ENCODE measurements around the gene RTN1. TPM values are rescaled to one million over a fixed set of nuclear protein-coding genes. Genes with fewer than 3 reads are reported as not detected.

RTN1 gene
- total and polyA plus RNA-seq, 10 of the 15 experiments (the other 5 are each of a cell fraction or from before 2014, with no cell fraction given): 0.03 to 0.55 (median 0.13) TPM; not detected in 4

DNA sequence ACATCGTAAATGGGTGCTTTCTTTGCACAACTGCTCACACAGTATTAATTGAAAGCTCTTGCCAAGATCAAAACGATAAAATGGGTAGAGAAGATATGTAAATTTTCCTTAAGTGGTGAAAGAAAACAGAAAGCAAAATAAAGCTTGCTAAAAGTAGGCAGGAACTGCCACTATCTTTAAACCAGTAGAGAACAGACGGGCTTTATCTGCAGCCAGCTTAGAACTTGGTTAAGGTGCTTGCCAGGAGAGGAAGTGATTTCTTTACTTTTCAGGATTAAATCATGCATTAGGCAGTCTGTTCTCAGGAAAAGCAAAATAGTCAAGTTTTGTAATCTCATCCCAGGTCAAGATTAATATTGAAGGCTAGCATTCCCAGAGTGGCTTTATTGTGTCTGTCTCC lies 237.1 kb downstream of the RTN1 start (continued):
- TF ChIP-seq, protein P1, sequence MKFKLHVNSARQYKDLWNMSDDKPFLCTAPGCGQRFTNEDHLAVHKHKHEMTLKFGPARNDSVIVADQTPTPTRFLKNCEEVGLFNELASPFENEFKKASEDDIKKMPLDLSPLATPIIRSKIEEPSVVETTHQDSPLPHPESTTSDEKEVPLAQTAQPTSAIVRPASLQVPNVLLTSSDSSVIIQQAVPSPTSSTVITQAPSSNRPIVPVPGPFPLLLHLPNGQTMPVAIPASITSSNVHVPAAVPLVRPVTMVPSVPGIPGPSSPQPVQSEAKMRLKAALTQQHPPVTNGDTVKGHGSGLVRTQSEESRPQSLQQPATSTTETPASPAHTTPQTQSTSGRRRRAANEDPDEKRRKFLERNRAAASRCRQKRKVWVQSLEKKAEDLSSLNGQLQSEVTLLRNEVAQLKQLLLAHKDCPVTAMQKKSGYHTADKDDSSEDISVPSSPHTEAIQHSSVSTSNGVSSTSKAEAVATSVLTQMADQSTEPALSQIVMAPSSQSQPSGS (IDR thresholded peaks at IDR 0.05; ENCODE audit: low read length): no peak
- TF ChIP-seq NFXL1 (IDR thresholded peaks at IDR 0.05; ENCODE audit: borderline replicate concordance) (no peak), MEF2A (IDR thresholded peaks at IDR 0.05; ENCODE audit: insufficient read depth, low read depth, low read length) (no peak), SIX5 (IDR thresholded peaks at IDR 0.05; ENCODE audit: low read depth, low read length, severe bottlenecking) (no peak), EP300 (IDR thresholded peaks at IDR 0.05; ENCODE audit: borderline replicate concordance in 1 of 2, control insufficient read depth in 1 of 2, low read depth in 2 of 2, low read length in 2 of 2) (no peak), KLF5 (IDR thresholded peaks at IDR 0.05; ENCODE audit: partially characterized antibody) (no peak), MXI1 (IDR thresholded peaks at IDR 0.05; ENCODE audit: low read depth, low read length) (no peak)
- TF ChIP-seq, protein P2, sequence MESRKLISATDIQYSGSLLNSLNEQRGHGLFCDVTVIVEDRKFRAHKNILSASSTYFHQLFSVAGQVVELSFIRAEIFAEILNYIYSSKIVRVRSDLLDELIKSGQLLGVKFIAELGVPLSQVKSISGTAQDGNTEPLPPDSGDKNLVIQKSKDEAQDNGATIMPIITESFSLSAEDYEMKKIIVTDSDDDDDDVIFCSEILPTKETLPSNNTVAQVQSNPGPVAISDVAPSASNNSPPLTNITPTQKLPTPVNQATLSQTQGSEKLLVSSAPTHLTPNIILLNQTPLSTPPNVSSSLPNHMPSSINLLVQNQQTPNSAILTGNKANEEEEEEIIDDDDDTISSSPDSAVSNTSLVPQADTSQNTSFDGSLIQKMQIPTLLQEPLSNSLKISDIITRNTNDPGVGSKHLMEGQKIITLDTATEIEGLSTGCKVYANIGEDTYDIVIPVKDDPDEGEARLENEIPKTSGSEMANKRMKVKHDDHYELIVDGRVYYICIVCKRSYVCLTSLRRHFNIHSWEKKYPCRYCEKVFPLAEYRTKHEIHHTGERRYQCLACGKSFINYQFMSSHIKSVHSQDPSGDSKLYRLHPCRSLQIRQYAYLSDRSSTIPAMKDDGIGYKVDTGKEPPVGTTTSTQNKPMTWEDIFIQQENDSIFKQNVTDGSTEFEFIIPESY (IDR thresholded peaks at IDR 0.05): no peak

DNA sequence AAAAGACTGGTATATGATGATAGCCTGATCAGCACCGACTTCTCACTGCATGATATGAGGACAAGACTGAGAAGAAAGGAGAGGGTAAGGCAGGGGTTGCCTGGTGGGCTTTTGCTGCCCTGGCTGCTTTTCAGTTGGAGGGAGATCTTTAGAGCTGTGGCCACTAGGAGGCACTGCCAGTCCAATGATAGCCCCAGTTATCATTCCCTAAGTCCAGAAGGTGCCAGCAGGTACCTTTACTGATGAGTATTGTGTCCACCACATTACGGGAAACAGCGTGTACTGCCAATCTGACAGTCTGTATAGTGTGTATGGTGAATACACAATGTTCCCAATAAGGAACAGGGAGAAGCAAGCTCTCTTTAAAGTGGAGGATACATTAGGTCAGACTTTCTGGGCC lies 238.2 kb downstream of the RTN1 start:
- Histone ChIP-seq H3K9me3 (replicated peaks; ENCODE audit: control insufficient read depth, insufficient read depth, low read length) (no peaks in the 10 kb centered on the region), H3K79me2 (ENCODE audit: control insufficient read depth, insufficient read depth, low read length) (no peaks in the 10 kb centered on the region), H3K36me3 (ENCODE audit: control insufficient read depth in 2 of 2, insufficient read depth in 2 of 2, low read length in 1 of 2) (no peaks in the 10 kb centered on the region), H3K4me1 (ENCODE audit: control insufficient read depth, insufficient read depth, low read length) (no peaks in the 10 kb centered on the region), H3K9ac (ENCODE audit: control insufficient read depth, insufficient read depth, low read length) (no peak overlapping the region), H3K27me3 (replicated peaks in 1 of 2; ENCODE audit: control insufficient read depth in 2 of 2, insufficient read depth in 2 of 2, low read length in 1 of 2) (peaks cover 3 to 4% of the 10 kb centered on the region in 2 experiments; a peak in 3 of 4 replicates), H3K27ac (ENCODE audit: control insufficient read depth, insufficient read depth) (no peak overlapping the region), H3K4me2 (ENCODE audit: control insufficient read depth, insufficient read depth) (no peak overlapping the region), H4K20me1 (ENCODE audit: control insufficient read depth, insufficient read depth) (no peaks in the 10 kb centered on the region), H2AFZ (ENCODE audit: control insufficient read depth, low read depth, low read length) (no peak overlapping the region), H3K4me3 (no peak overlapping the region)
- peak; percentile 31 for FAIRE-seq
- CTCF ChIA-PET: interaction anchor here (0.6 to 2.6 kb wide), 24 partner anchors 8 to 1233 kb away, joined by 3 to 35 read pairs (median 4); partner anchors contain the start of gene DHRS7
- no TSS peak for BruUV-seq (replicated peaks)
- RAD21 ChIA-PET (ENCODE audit: unreplicated experiment): interaction anchor here (0.7 to 2.4 kb wide), 6 partner anchors 49 to 554 kb away, joined by 3 to 22 read pairs (median 8); no protein-coding TSS in a partner anchor
- in situ Hi-C loops (cut with MboI) (loop anchor here (5.0 kb wide), 1 partner anchor 555 kb away; no protein-coding TSS in a partner anchor), intact Hi-C loops (cut with micrococcal nuclease; ENCODE audit: unreplicated experiment) (loop anchor here (1.0 to 10.0 kb wide), 5 partner anchors 56 to 552 kb away; no protein-coding TSS in a partner anchor)
- peak; percentile 81 for ATAC-seq
- POLR2A ChIA-PET: no interaction called here
- DNase-seq (ENCODE audit: low read depth, low spot score): no peak
- 27% methylated on average over 3 of the region's 3 CpGs for WGBS (ENCODE audit: insufficient coverage, insufficient replicate concordance, low lambda C conversion rate, missing lambda C conversion rate)
- SMC1A ChIA-PET (ENCODE audit: uncharacterized antibody, unreplicated experiment): interaction anchor here (0.6 to 2.4 kb wide), 11 partner anchors 9 to 713 kb away, joined by 3 to 18 read pairs (median 7); no protein-coding TSS in a partner anchor
- TF ChIP-seq, protein P3, sequence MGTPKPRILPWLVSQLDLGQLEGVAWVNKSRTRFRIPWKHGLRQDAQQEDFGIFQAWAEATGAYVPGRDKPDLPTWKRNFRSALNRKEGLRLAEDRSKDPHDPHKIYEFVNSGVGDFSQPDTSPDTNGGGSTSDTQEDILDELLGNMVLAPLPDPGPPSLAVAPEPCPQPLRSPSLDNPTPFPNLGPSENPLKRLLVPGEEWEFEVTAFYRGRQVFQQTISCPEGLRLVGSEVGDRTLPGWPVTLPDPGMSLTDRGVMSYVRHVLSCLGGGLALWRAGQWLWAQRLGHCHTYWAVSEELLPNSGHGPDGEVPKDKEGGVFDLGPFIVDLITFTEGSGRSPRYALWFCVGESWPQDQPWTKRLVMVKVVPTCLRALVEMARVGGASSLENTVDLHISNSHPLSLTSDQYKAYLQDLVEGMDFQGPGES (IDR thresholded peaks at IDR 0.05): no peak
- no peak for TF ChIP-seq JUNB (IDR thresholded peaks at IDR 0.05)
- no peak for TF ChIP-seq BCL11A (IDR thresholded peaks at IDR 0.05; ENCODE audit: low read depth, low read length)
- peak; percentile 64 for TF ChIP-seq RAD21 (IDR thresholded peaks at IDR 0.05; ENCODE audit: insufficient read depth, low read depth, low read length)
- no peak for TF ChIP-seq RAD51 (IDR thresholded peaks at IDR 0.05)
- no peak for TF ChIP-seq SREBF1 (IDR thresholded peaks at IDR 0.05; ENCODE audit: low read length)
- no peak for TF ChIP-seq RFX5 (IDR thresholded peaks at IDR 0.05; ENCODE audit: low read depth, low read length)
- TF ChIP-seq POLR2AphosphoS2 (IDR thresholded peaks at IDR 0.05; ENCODE audit: low read depth, low read length): no peak
- peak; percentile 37; the same call in 1 of the 2 replicates for TF ChIP-seq SMC3 (IDR thresholded peaks at IDR 0.05; ENCODE audit: borderline replicate concordance, low read length)
- TF ChIP-seq, protein P1 (IDR thresholded peaks at IDR 0.05; ENCODE audit: low read length): no peak
